DOHH2 (cell line): ENCODE measurements around the gene NHERF1.

Source experiments
- H3F3A ChIP-seq: fragments of 200-600 bp; sonication (generic), shearing (Covaris generic); 2 replicates; pipeline ENCODE4 v1.6.0; 2016; ENCODE audit warnings: antibody characterized with exemption, mild to moderate bottlenecking; ENCODE audit not compliant: control insufficient read depth, insufficient read depth
- H3K27ac ChIP-seq: fragments of 200-600 bp; sonication (generic); 2 replicates; pipeline ENCODE4 v1.5.1; 2014; ENCODE audit warnings: low read depth, mild to moderate bottlenecking, low read length, moderate library complexity
- H3K27me3 ChIP-seq: fragments of 200-600 bp; sonication (generic); 2 replicates; pipeline ENCODE4 v1.6.1; 2014; ENCODE audit warnings: mild to moderate bottlenecking, low read length, mixed read lengths; ENCODE audit not compliant: control insufficient read depth
- H3K36me3 ChIP-seq: fragments of 200-600 bp; sonication (generic); 2 replicates; pipeline ENCODE4 v1.6.1; 2014; ENCODE audit warnings: mild to moderate bottlenecking, low read length, moderate library complexity, mixed read lengths; ENCODE audit not compliant: control insufficient read depth
- H3K4me1 ChIP-seq: fragments of 200-600 bp; sonication (generic); 2 replicates; pipeline ENCODE4 v1.6.1; 2014; ENCODE audit warnings: mild to moderate bottlenecking, low read length, mixed read lengths; ENCODE audit not compliant: control insufficient read depth
- H3K4me2 ChIP-seq: fragments of 200-600 bp; sonication (generic); 2 replicates; pipeline ENCODE4 v1.6.0; 2014; ENCODE audit warnings: mild to moderate bottlenecking, low read length, moderate library complexity
- H3K4me3 ChIP-seq: fragments of 200-600 bp; sonication (generic); 2 replicates; pipeline ENCODE4 v1.5.1; 2014; ENCODE audit warnings: mild to moderate bottlenecking, low read length, mixed read lengths
- H3K79me2 ChIP-seq: fragments of 200-600 bp; sonication (generic); 2 replicates; pipeline ENCODE4 v1.6.1; 2014; ENCODE audit warnings: mild to moderate bottlenecking, low read length, mixed read lengths; ENCODE audit not compliant: control insufficient read depth
- H3K9me2 ChIP-seq: fragments of 200-600 bp; sonication (generic); replicated peaks from 2 replicates; pipeline ENCODE4 v1.6.1; 2014; ENCODE audit warnings: mild to moderate bottlenecking, low read length, mixed read lengths; ENCODE audit not compliant: control insufficient read depth
- H3K9me3 ChIP-seq: fragments of 200-600 bp; sonication (generic); 2 replicates; pipeline ENCODE4 v1.6.1; 2014; ENCODE audit warnings: antibody characterized with exemption, low read length, mixed read lengths; ENCODE audit not compliant: control insufficient read depth, insufficient read depth
- H4K20me1 ChIP-seq: fragments of 200-600 bp; sonication (generic); 2 replicates; pipeline ENCODE4 v1.6.0; 2014; ENCODE audit warnings: low read depth, mild to moderate bottlenecking, antibody characterized with exemption, low read length, moderate library complexity; ENCODE audit not compliant: control insufficient read depth, insufficient read depth
- EZH2phosphoT487 ChIP-seq: fragments of 200-600 bp; sonication (generic); IDR thresholded peaks from 2 replicates; pipeline ENCODE4 v1.6.1; 2017; ENCODE audit warnings: borderline replicate concordance, mild to moderate bottlenecking, antibody characterized with exemption, low read length, moderate library complexity, mixed read lengths
- TF ChIP-seq, protein P1 (sequence below): fragments of 200-600 bp; sonication (generic); IDR thresholded peaks from one replicate; pipeline ENCODE4 v1.5.1; 2014; ENCODE audit warnings: antibody characterized with exemption, mild to moderate bottlenecking, low read depth, low read length; ENCODE audit not compliant: poor library complexity, severe bottlenecking

Gene NHERF1

DNA sequence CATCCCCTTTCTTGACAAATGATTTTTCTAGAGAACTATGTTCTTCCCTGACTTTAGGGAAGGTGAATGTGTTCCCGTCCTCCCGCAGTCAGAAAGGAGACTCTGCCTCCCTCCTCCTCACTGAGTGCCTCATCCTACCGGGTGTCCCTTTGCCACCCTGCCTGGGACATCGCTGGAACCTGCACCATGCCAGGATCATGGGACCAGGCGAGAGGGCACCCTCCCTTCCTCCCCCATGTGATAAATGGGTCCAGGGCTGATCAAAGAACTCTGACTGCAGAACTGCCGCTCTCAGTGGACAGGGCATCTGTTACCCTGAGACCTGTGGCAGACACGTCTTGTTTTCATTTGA, 20.3 kb downstream of the NHERF1 start:
- H3K4me2 ChIP-seq: no peak overlapping the region
- no peaks in the 10 kb centered on the region for H3F3A ChIP-seq
- H3K27ac ChIP-seq: no peak overlapping the region
- no peaks in the 10 kb centered on the region for H4K20me1 ChIP-seq
- H3K36me3 ChIP-seq: peaks cover 51% of the 10 kb centered on the region
- H3K4me1 ChIP-seq: no peaks in the 10 kb centered on the region
- no peaks in the 10 kb centered on the region for H3K27me3 ChIP-seq
- H3K9me3 ChIP-seq: no peaks in the 10 kb centered on the region
- 0 out of 2 replicates have a peak, but pooled peaks cover 2% of the 10 kb centered on the region for H3K79me2 ChIP-seq
- TF ChIP-seq EZH2phosphoT487: no peak
- TF ChIP-seq, protein P1, sequence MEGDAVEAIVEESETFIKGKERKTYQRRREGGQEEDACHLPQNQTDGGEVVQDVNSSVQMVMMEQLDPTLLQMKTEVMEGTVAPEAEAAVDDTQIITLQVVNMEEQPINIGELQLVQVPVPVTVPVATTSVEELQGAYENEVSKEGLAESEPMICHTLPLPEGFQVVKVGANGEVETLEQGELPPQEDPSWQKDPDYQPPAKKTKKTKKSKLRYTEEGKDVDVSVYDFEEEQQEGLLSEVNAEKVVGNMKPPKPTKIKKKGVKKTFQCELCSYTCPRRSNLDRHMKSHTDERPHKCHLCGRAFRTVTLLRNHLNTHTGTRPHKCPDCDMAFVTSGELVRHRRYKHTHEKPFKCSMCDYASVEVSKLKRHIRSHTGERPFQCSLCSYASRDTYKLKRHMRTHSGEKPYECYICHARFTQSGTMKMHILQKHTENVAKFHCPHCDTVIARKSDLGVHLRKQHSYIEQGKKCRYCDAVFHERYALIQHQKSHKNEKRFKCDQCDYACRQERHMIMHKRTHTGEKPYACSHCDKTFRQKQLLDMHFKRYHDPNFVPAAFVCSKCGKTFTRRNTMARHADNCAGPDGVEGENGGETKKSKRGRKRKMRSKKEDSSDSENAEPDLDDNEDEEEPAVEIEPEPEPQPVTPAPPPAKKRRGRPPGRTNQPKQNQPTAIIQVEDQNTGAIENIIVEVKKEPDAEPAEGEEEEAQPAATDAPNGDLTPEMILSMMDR: no peak
- no peaks in the 10 kb centered on the region for H3K9me2 ChIP-seq
- no peak overlapping the region for H3K4me3 ChIP-seq

DNA sequence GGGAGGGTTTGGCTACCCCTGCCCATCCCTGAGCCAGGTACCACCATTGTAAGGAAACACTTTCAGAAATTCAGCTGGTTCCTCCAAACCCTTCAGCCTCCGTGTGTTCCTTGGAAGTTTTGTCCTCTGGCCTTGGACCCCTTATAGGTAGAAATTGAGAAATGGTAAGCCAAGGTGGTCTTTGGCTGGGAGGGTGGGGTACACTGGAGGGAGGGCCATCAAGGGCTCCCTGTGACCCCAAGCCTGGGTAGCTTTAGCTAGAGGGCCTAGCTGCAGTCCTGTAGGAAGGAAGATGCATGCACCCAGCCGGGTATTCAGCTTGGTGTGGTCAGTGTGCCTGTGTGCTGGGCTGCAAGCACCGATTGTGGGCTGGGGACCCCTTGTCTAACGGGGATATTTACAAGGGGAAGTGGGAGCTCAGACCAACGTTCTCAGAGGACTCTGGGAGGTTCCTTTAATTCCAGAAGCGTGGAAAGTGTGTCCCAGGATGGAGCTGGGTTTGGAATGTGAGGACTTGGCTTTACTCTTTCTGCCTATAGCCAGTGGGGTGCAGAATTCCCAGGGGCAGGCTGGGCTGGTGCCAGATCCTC, 20.9 kb downstream of the NHERF1 start:
- Histone ChIP-seq H3K4me1 (no peaks in the 10 kb centered on the region), H3K9me3 (no peaks in the 10 kb centered on the region), H3F3A (no peaks in the 10 kb centered on the region), H4K20me1 (no peaks in the 10 kb centered on the region), H3K4me2 (no peak overlapping the region), H3K79me2 (peaks cover 7% of the 10 kb centered on the region), H3K36me3 (peaks cover 55% of the 10 kb centered on the region), H3K4me3 (no peak overlapping the region), H3K9me2 (no peaks in the 10 kb centered on the region), H3K27ac (no peak overlapping the region), H3K27me3 (no peaks in the 10 kb centered on the region)
- no peak for TF ChIP-seq EZH2phosphoT487
- TF ChIP-seq, protein P1: no peak

DNA sequence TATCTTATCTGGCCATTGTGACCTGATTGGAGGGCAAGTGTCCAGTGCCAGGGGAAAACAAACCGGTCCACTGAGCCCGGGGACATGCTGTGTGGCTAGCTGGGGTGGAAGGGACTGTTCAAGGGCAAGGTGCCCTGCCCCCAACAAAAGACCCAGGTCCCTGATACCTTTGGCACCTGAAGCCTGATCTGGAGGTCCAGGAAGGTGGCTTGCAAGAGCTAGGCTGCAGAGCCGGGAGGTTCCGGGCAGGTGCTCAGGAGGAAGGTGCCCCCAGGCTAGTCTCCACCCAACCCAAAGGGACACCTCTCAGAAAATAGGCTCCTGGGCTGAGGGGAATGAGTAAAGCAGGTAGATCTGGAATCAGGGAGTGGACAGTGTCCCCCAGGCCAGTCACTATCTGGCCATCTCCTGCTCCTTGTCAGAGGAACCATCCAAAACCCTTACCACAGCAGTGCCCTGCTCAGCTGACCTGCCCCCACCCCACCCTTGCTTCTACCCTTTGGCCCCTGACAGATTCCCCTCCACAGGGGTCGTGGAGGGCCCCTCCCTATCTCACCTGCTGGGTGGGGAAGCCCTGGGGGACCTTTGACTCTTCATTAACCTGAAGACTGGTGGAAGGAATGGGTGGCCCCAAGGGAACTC, 21.5 kb downstream of the NHERF1 start:
- Histone ChIP-seq H3F3A (no peaks in the 10 kb centered on the region), H3K4me2 (no peak overlapping the region), H3K36me3 (peaks cover 55% of the 10 kb centered on the region), H4K20me1 (no peaks in the 10 kb centered on the region), H3K27me3 (no peaks in the 10 kb centered on the region), H3K4me1 (peaks cover under 1% of the 10 kb centered on the region), H3K27ac (no peak overlapping the region), H3K4me3 (no peak overlapping the region), H3K79me2 (peaks cover 9% of the 10 kb centered on the region), H3K9me3 (no peaks in the 10 kb centered on the region), H3K9me2 (no peaks in the 10 kb centered on the region)
- TF ChIP-seq EZH2phosphoT487: no peak
- TF ChIP-seq, protein P1: no peak
